ENCODE measurements around the gene ZNF605. TPM values are rescaled to one million over a fixed set of nuclear protein-coding genes. Genes with fewer than 3 reads are reported as not detected.
"Not testable (repeated sequence)": the region's sequence is repeated elsewhere in the genome, so short reads cannot be mapped to it uniquely, and the experiment has no call there.

Gene ZNF605
- total and polyA plus RNA-seq, 9 donors: 5.2 to 20.9 (median 10.5) TPM

GRCh38 chr12:132881818-132882217 is 74.3 kb downstream of the ZNF605 start:
- TF ChIP-seq EP300 (IDR thresholded peaks at IDR 0.05) (no peak), POLR2A (IDR thresholded peaks at IDR 0.05) (no peak), CTCF (IDR thresholded peaks at IDR 0.05) (no peak)
- no peaks in the 10 kb centered on the region for H3K4me1 ChIP-seq (ENCODE audit: insufficient read depth)
- H3K27ac ChIP-seq: no peak overlapping the region
- WGBS, 3 donors: 57 to 75% (median 66%) methylated on average over 7 of the region's 7 CpGs
- H3K27me3 ChIP-seq: no peaks in the 10 kb centered on the region
- H3K4me3 ChIP-seq: no peak overlapping the region
- H3K36me3 ChIP-seq: no peaks in the 10 kb centered on the region
- no peak for DNase-seq
- intact Hi-C loops (cut with DNase I): no loop called here
- no peaks in the 10 kb centered on the region for H3K9me3 ChIP-seq

- intact Hi-C loops (cut with DNase I); H3K4me3 ChIP-seq; H3K4me1 ChIP-seq (ENCODE audit: insufficient read depth); H3K27me3 ChIP-seq; H3K9me3 ChIP-seq; H3K27ac ChIP-seq; H3K36me3 ChIP-seq; DNase-seq: not testable (repeated sequence)
- 84 to 96% (median 92%) methylated on average over 21 of the region's 21 CpGs for WGBS, 3 donors
These were observed 81.5 kb downstream of the ZNF605 start for GRCh38 chr12:132874620-132875019.

- no peak for DNase-seq
- H3K4me3 ChIP-seq: no peak overlapping the region
- intact Hi-C loops (cut with DNase I): no loop called here
- H3K36me3 ChIP-seq: no peaks in the 10 kb centered on the region
- no peaks in the 10 kb centered on the region for H3K9me3 ChIP-seq
- no peak for TF ChIP-seq CTCF (IDR thresholded peaks at IDR 0.05)
- TF ChIP-seq POLR2A (IDR thresholded peaks at IDR 0.05): no peak
- TF ChIP-seq EP300 (IDR thresholded peaks at IDR 0.05): no peak
- no peak overlapping the region for H3K27ac ChIP-seq
- no peaks in the 10 kb centered on the region for H3K4me1 ChIP-seq (ENCODE audit: insufficient read depth)
- no peaks in the 10 kb centered on the region for H3K27me3 ChIP-seq
- 91 to 97% (median 95%) methylated on average over 11 of the region's 11 CpGs for WGBS, 3 donors
These were observed 81.9 kb downstream of the ZNF605 start for GRCh38 chr12:132874175-132874574.

GRCh38 chr12:132873724-132874123 is 82.4 kb downstream of the ZNF605 start:
- no peaks in the 10 kb centered on the region for H3K36me3 ChIP-seq
- H3K27me3 ChIP-seq: no peaks in the 10 kb centered on the region
- no peak overlapping the region for H3K27ac ChIP-seq
- no peak overlapping the region for H3K4me3 ChIP-seq
- TF ChIP-seq POLR2A (IDR thresholded peaks at IDR 0.05) (no peak), CTCF (IDR thresholded peaks at IDR 0.05) (no peak), EP300 (IDR thresholded peaks at IDR 0.05) (no peak)
- intact Hi-C loops (cut with DNase I): no loop called here
- no peak for DNase-seq
- no peaks in the 10 kb centered on the region for H3K9me3 ChIP-seq
- WGBS, 3 donors: 91 to 93% (median 91%) methylated on average over 10 of the region's 10 CpGs
- H3K4me1 ChIP-seq (ENCODE audit: insufficient read depth): no peaks in the 10 kb centered on the region

- Histone ChIP-seq H3K27ac (no peak overlapping the region), H3K36me3 (no peaks in the 10 kb centered on the region), H3K4me1 (ENCODE audit: insufficient read depth) (no peaks in the 10 kb centered on the region), H3K9me3 (no peaks in the 10 kb centered on the region), H3K4me3 (no peak overlapping the region), H3K27me3 (no peaks in the 10 kb centered on the region)
- intact Hi-C loops (cut with DNase I): no loop called here
- WGBS, 3 donors: 83 to 90% (median 87%) methylated on average over 12 of the region's 12 CpGs
- TF ChIP-seq EP300 (IDR thresholded peaks at IDR 0.05) (no peak), POLR2A (IDR thresholded peaks at IDR 0.05) (no peak), CTCF (IDR thresholded peaks at IDR 0.05) (no peak)
- DNase-seq: no peak
These were observed 83.1 kb downstream of the ZNF605 start for GRCh38 chr12:132872975-132873421.

All from ovary (tissue), 9 donors.